ENCODE measurements around the gene LIG1. TPM values are rescaled to one million over a fixed set of nuclear protein-coding genes. Genes with fewer than 3 reads are reported as not detected.

The LIG1 gene
- total and polyA plus RNA-seq, 2 of the 13 experiments (the other 11 are each of a cell fraction or from before 2014, with no cell fraction given) = 20.1 to 64.4 TPM

DNA sequence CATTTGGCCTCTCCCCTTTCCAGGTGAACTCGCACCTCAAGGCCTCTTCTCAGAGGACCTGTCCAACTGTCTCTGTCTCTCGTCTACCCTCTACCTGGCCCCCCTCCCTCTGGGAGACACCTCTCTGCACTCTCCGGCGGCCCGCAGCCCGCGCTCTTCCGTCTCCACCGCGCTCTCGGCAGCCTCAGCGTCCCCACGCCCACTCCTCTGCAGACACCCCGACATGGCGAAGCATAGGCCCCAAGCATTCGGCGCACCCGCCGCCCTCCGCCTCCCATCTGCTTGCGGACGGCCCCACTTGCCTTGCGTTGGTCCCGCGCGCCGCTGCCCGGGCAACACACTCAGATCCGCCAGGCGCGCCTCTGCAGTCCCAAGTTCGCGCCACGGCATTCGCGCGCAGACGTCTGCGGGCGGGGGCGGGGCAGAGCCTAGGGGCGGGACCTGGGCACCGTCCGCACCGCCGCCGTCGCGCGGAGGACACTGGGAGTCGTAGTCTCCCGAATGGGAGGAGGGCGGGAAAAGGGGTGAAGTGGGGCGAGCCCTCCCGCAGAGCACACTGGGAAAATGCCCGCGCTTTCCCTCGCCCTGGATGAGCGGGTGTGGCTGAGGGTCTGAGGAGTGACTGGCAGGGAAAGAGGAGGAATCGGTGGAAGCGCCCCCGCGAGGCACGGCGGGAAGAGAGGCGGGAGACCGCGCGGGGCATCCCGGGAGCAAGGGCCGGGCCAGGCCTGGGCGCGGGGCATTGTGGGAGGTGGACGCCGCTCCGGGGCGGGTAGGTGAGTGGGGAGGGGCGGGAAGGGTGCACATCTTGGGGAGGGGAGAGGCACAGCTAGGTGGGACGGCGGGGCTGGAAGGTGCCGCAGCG lies at the start of gene LIG1, which contains the start of gene ZSWIM9 (continued):
- TF ChIP-seq, protein P1, sequence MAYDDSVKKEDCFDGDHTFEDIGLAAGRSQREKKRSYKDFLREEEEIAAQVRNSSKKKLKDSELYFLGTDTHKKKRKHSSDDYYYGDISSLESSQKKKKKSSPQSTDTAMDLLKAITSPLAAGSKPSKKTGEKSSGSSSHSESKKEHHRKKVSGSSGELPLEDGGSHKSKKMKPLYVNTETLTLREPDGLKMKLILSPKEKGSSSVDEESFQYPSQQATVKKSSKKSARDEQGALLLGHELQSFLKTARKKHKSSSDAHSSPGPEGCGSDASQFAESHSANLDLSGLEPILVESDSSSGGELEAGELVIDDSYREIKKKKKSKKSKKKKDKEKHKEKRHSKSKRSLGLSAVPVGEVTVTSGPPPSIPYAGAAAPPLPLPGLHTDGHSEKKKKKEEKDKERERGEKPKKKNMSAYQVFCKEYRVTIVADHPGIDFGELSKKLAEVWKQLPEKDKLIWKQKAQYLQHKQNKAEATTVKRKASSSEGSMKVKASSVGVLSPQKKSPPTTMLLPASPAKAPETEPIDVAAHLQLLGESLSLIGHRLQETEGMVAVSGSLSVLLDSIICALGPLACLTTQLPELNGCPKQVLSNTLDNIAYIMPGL (CRISPR knock-in tag; IDR thresholded peaks at IDR 0.05; ENCODE audit: borderline replicate concordance in 1 of 2, low read depth in 1 of 2) = peak; percentile 31 to 66
- TF ChIP-seq HNRNPL (IDR thresholded peaks at IDR 0.05; ENCODE audit: low read depth, low read length) (0 out of 2 replicates have a peak, but pooled peaks have one; percentile 35), ZNF124 (CRISPR knock-in tag; IDR thresholded peaks at IDR 0.05) (peak; percentile 63; the same call in 1 of the 2 replicates), FOSL1 (CRISPR knock-in tag; IDR thresholded peaks at IDR 0.05; ENCODE audit: borderline replicate concordance) (no peak), EEA1 (CRISPR knock-in tag; IDR thresholded peaks at IDR 0.05; ENCODE audit: borderline replicate concordance) (peak; percentile 83), RAD21 (CRISPR knock-in tag; IDR thresholded peaks at IDR 0.05) (no peak), ZZZ3 (CRISPR knock-in tag; IDR thresholded peaks at IDR 0.05; ENCODE audit: borderline replicate concordance) (no peak; the same call in 1 of the 2 replicates), HOXD1 (CRISPR knock-in tag; IDR thresholded peaks at IDR 0.05) (no peak), ZNF557 (CRISPR knock-in tag; IDR thresholded peaks at IDR 0.05) (no peak), MEF2D (CRISPR knock-in tag; IDR thresholded peaks at IDR 0.05) (no peak; the same call in 1 of the 2 replicates)
- TF ChIP-seq, protein P2, sequence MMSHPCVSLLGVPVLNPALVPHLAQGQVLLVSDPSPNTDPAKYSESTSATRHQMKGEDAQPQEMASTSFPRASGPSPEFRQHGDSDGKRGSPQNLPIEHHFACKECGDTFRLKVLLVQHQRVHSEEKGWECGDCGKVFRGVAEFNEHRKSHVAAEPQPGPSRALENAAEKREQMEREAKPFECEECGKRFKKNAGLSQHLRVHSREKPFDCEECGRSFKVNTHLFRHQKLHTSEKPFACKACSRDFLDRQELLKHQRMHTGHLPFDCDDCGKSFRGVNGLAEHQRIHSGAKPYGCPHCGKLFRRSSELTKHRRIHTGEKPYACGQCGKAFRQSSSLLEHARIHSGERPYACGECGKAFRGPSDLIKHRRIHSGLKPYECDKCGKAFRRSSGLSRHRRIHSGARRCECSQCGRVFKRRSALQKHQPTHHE (CRISPR knock-in tag; IDR thresholded peaks at IDR 0.05; ENCODE audit: borderline replicate concordance) = peak; percentile 66; the same call in 1 of the 2 replicates
- TF ChIP-seq, protein P3, sequence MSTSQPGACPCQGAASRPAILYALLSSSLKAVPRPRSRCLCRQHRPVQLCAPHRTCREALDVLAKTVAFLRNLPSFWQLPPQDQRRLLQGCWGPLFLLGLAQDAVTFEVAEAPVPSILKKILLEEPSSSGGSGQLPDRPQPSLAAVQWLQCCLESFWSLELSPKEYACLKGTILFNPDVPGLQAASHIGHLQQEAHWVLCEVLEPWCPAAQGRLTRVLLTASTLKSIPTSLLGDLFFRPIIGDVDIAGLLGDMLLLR (CRISPR knock-in tag; IDR thresholded peaks at IDR 0.05) = no peak
- TF ChIP-seq, protein P4, sequence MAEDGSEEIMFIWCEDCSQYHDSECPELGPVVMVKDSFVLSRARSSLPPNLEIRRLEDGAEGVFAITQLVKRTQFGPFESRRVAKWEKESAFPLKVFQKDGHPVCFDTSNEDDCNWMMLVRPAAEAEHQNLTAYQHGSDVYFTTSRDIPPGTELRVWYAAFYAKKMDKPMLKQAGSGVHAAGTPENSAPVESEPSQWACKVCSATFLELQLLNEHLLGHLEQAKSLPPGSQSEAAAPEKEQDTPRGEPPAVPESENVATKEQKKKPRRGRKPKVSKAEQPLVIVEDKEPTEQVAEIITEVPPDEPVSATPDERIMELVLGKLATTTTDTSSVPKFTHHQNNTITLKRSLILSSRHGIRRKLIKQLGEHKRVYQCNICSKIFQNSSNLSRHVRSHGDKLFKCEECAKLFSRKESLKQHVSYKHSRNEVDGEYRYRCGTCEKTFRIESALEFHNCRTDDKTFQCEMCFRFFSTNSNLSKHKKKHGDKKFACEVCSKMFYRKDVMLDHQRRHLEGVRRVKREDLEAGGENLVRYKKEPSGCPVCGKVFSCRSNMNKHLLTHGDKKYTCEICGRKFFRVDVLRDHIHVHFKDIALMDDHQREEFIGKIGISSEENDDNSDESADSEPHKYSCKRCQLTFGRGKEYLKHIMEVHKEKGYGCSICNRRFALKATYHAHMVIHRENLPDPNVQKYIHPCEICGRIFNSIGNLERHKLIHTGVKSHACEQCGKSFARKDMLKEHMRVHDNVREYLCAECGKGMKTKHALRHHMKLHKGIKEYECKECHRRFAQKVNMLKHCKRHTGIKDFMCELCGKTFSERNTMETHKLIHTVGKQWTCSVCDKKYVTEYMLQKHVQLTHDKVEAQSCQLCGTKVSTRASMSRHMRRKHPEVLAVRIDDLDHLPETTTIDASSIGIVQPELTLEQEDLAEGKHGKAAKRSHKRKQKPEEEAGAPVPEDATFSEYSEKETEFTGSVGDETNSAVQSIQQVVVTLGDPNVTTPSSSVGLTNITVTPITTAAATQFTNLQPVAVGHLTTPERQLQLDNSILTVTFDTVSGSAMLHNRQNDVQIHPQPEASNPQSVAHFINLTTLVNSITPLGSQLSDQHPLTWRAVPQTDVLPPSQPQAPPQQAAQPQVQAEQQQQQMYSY (CRISPR knock-in tag; IDR thresholded peaks at IDR 0.05) = no peak
- TF ChIP-seq, protein P5, sequence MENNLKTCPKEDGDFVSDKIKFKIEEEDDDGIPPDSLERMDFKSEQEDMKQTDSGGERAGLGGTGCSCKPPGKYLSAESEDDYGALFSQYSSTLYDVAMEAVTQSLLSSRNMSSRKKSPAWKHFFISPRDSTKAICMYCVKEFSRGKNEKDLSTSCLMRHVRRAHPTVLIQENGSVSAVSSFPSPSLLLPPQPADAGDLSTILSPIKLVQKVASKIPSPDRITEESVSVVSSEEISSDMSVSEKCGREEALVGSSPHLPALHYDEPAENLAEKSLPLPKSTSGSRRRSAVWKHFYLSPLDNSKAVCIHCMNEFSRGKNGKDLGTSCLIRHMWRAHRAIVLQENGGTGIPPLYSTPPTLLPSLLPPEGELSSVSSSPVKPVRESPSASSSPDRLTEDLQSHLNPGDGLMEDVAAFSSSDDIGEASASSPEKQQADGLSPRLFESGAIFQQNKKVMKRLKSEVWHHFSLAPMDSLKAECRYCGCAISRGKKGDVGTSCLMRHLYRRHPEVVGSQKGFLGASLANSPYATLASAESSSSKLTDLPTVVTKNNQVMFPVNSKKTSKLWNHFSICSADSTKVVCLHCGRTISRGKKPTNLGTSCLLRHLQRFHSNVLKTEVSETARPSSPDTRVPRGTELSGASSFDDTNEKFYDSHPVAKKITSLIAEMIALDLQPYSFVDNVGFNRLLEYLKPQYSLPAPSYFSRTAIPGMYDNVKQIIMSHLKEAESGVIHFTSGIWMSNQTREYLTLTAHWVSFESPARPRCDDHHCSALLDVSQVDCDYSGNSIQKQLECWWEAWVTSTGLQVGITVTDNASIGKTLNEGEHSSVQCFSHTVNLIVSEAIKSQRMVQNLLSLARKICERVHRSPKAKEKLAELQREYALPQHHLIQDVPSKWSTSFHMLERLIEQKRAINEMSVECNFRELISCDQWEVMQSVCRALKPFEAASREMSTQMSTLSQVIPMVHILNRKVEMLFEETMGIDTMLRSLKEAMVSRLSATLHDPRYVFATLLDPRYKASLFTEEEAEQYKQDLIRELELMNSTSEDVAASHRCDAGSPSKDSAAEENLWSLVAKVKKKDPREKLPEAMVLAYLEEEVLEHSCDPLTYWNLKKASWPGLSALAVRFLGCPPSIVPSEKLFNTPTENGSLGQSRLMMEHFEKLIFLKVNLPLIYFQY (CRISPR knock-in tag; IDR thresholded peaks at IDR 0.05; ENCODE audit: borderline replicate concordance) = no peak
- TF ChIP-seq, protein P6, sequence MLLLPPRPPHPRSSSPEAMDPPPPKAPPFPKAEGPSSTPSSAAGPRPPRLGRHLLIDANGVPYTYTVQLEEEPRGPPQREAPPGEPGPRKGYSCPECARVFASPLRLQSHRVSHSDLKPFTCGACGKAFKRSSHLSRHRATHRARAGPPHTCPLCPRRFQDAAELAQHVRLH (CRISPR knock-in tag; IDR thresholded peaks at IDR 0.05; ENCODE audit: borderline replicate concordance, low read depth) = 0 out of 2 replicates have a peak, but pooled peaks have one; percentile 14
